Activated CD4-positive, alpha-beta T cell treated with anti-CD3 and anti-CD28 coated beads for 36 hours (primary cell): Measurements from ENCODE around the gene RTBDN. TPM values are rescaled to one million over a fixed set of nuclear protein-coding genes. Genes with fewer than 3 reads are reported as not detected.

Experiments
- ATAC-seq: fragments of 200-7000 bp; cut with Tn5 transposase; one replicate; pipeline ENCODE4 v1.10.0; 2021; ENCODE audit warnings: mild to moderate bottlenecking, moderate library complexity
- CTCF ChIA-PET: fragments of 350-600 bp; sonication (Branson Sonifier 250); formaldehyde crosslinking; loops from one replicate; lab custom pipeline; 2021; ENCODE audit warnings: antibody characterized with exemption; lab: Charles Lee
- POLR2A ChIA-PET: fragments of 350-600 bp; sonication (Branson Sonifier 250); formaldehyde crosslinking; loops from one replicate; lab custom pipeline; 2021; ENCODE audit warnings: antibody characterized with exemption, inconsistent platforms; lab: Charles Lee
- DNase-seq: peaks from one replicate; pipeline ENCODE4 v3.0.0-alpha.2; 2020
- H3K27ac Mint-ChIP-seq: one replicate; pipeline ENCODE4 v1.8.0; 2021; ENCODE audit warnings: mixed read lengths
- H3K27me3 Mint-ChIP-seq: one replicate; pipeline ENCODE4 v1.8.0; 2021; ENCODE audit warnings: mixed read lengths
- H3K36me3 Mint-ChIP-seq: one replicate; pipeline ENCODE4 v1.8.0; 2021; ENCODE audit warnings: low read depth, mixed read lengths
- H3K4me1 Mint-ChIP-seq: one replicate; pipeline ENCODE4 v1.8.0; 2021; ENCODE audit warnings: mixed read lengths
- H3K4me3 Mint-ChIP-seq: one replicate; pipeline ENCODE4 v1.8.0; 2021; ENCODE audit warnings: mild to moderate bottlenecking, moderate library complexity, mixed read lengths
- H3K9me3 Mint-ChIP-seq: one replicate; pipeline ENCODE4 v1.8.0; 2021; ENCODE audit warnings: low read depth, mixed read lengths
- intact Hi-C, 2 experiments: fragments of 100-400 bp; cut with DNase I in 1 of 2; cut with micrococcal nuclease in 1 of 2; formaldehyde crosslinking; loops; one replicate each; pipeline versions ENCODE4 v1.14.2 to v1.15.1; 2022 to 2024; cut with DNase I, micrococcal nuclease
- total RNA-seq, 2 experiments: library from RNA; stranded (reverse); gene quantifications; one replicate each; pipeline ENCODE4 v1.2.3, GENCODE V29; 2021

The RTBDN gene
- total RNA-seq, 2 experiments from 2014 or later = not detected

GRCh38 chr19:12786141-12786870 is 48.1 kb downstream of the RTBDN start:
- no peak overlapping the region for H3K4me3 Mint-ChIP-seq
- ChIA-PET POLR2A (no interaction called here), CTCF (interaction anchor here (0.6 to 3.4 kb wide), 5 partner anchors 9 to 148 kb away, joined by 3 to 39 read pairs (median 4); no protein-coding TSS in a partner anchor)
- ATAC-seq (no peak), DNase-seq (peak; percentile 37)
- H3K36me3 Mint-ChIP-seq = peaks cover 1% of the 10 kb centered on the region
- no peaks in the 10 kb centered on the region for H3K27me3 Mint-ChIP-seq
- intact Hi-C loops = loop anchor here (10.0 kb wide), 2 partner anchors 1578 to 1738 kb away; partner anchors contain the start of gene TECR (in 1 of the 2)
- H3K4me1 Mint-ChIP-seq = peaks cover 27% of the 10 kb centered on the region
- peak overlapping the region; percentile 81 for H3K27ac Mint-ChIP-seq
- no peaks in the 10 kb centered on the region for H3K9me3 Mint-ChIP-seq

GRCh38 chr19:12785431-12786031 is 48.8 kb downstream of the RTBDN start:
- POLR2A ChIA-PET = no interaction called here
- DNase-seq (peak; percentile 32), ATAC-seq (no peak)
- Mint-ChIP-seq H3K27ac (no peak overlapping the region), H3K27me3 (no peaks in the 10 kb centered on the region), H3K4me3 (no peak overlapping the region), H3K36me3 (peaks cover 1% of the 10 kb centered on the region), H3K9me3 (no peaks in the 10 kb centered on the region), H3K4me1 (peaks cover 24% of the 10 kb centered on the region)
- intact Hi-C loops = loop anchor here (10.0 kb wide), 2 partner anchors 1579 to 1739 kb away; partner anchors contain the start of gene TECR (in 1 of the 2)
- CTCF ChIA-PET = interaction anchor here (0.6 to 0.9 kb wide), 4 partner anchors 9 to 149 kb away, joined by 3 to 4 read pairs (median 4); no protein-coding TSS in a partner anchor

- no peak overlapping the region for H3K4me3 Mint-ChIP-seq
- peak; percentile 54 for DNase-seq
- H3K27me3 Mint-ChIP-seq = no peaks in the 10 kb centered on the region
- ChIA-PET CTCF (no interaction called here), POLR2A (no interaction called here)
- H3K4me1 Mint-ChIP-seq = peaks cover 26% of the 10 kb centered on the region
- no peak overlapping the region for H3K27ac Mint-ChIP-seq
- H3K36me3 Mint-ChIP-seq = no peaks in the 10 kb centered on the region
- no peaks in the 10 kb centered on the region for H3K9me3 Mint-ChIP-seq
- peak; percentile 2 for ATAC-seq
- intact Hi-C loops = loop anchor here (5.0 to 10.0 kb wide), 3 partner anchors 173 to 1740 kb away; partner anchors contain the start of genes TECR (in 1 of the 2), ZNF490 (in 1 of the 2) and ZNF791 (in 1 of the 2)
Observed at GRCh38 chr19:12784871-12785430, 49.4 kb downstream of the RTBDN start.

- peaks cover 32% of the 10 kb centered on the region for H3K4me1 Mint-ChIP-seq
- H3K27me3 Mint-ChIP-seq = no peaks in the 10 kb centered on the region
- peak; percentile 57 for DNase-seq
- intact Hi-C loops = loop anchor here (5.0 to 10.0 kb wide), 3 partner anchors 172 to 1740 kb away; partner anchors contain the start of genes TECR (in 1 of the 2), ZNF490 (in 1 of the 2) and ZNF791 (in 1 of the 2)
- H3K36me3 Mint-ChIP-seq = no peaks in the 10 kb centered on the region
- H3K27ac Mint-ChIP-seq = no peak overlapping the region
- H3K4me3 Mint-ChIP-seq = no peak overlapping the region
- no peaks in the 10 kb centered on the region for H3K9me3 Mint-ChIP-seq
- ChIA-PET CTCF (interaction anchor here (2.0 kb wide), 1 partner anchor 18 kb away, joined by 5 read pairs; no protein-coding TSS in a partner anchor), POLR2A (interaction anchor here (2.9 kb wide), 1 partner anchor 8 kb away, joined by 53 read pairs; the partner anchor contains the start of gene JUNB)
- peak; percentile 11 for ATAC-seq
Observed at GRCh38 chr19:12784394-12784870, 49.9 kb downstream of the RTBDN start.

- ChIA-PET CTCF (interaction anchor here (2.0 kb wide), 1 partner anchor 18 kb away, joined by 5 read pairs; no protein-coding TSS in a partner anchor), POLR2A (interaction anchor here (0.6 to 2.9 kb wide), 2 partner anchors 8 to 379 kb away, joined by 3 to 53 read pairs; partner anchors contain the start of gene JUNB)
- no peak overlapping the region for H3K27ac Mint-ChIP-seq
- ATAC-seq (no peak), DNase-seq (peak; percentile 57)
- H3K4me1 Mint-ChIP-seq = peaks cover 32% of the 10 kb centered on the region
- H3K4me3 Mint-ChIP-seq = peak overlapping the region; percentile 74
- H3K36me3 Mint-ChIP-seq = no peaks in the 10 kb centered on the region
- H3K27me3 Mint-ChIP-seq = no peaks in the 10 kb centered on the region
- intact Hi-C loops = loop anchor here (2.0 to 10.0 kb wide), 6 partner anchors 47 to 1741 kb away; partner anchors contain the start of genes CALR (in 1 of the 2), GET3 (in 1 of the 2), TECR (in 1 of the 2) and ZNF490 (in 1 of the 2)
- no peaks in the 10 kb centered on the region for H3K9me3 Mint-ChIP-seq
Observed at GRCh38 chr19:12783849-12784393, 50.5 kb downstream of the RTBDN start.

GRCh38 chr19:12783291-12783848 is 51.0 kb downstream of the RTBDN start:
- Mint-ChIP-seq H3K9me3 (no peaks in the 10 kb centered on the region), H3K27ac (no peak overlapping the region), H3K36me3 (no peaks in the 10 kb centered on the region), H3K4me3 (peak overlapping the region; percentile 74), H3K27me3 (no peaks in the 10 kb centered on the region), H3K4me1 (peaks cover 34% of the 10 kb centered on the region)
- ChIA-PET POLR2A (interaction anchor here (0.6 to 2.9 kb wide), 2 partner anchors 9 to 380 kb away, joined by 3 to 53 read pairs; partner anchors contain the start of gene JUNB), CTCF (interaction anchor here (0.6 to 12.0 kb wide), 3 partner anchors 12 to 26 kb away, joined by 3 to 285 read pairs (median 5); partner anchors contain the start of gene JUNB)
- ATAC-seq (peak; percentile 28), DNase-seq (peak; percentile 92)
- intact Hi-C loops = loop anchor here (2.0 to 10.0 kb wide), 6 partner anchors 47 to 1741 kb away; partner anchors contain the start of genes CALR (in 1 of the 2), GET3 (in 1 of the 2), TECR (in 1 of the 2) and ZNF490 (in 1 of the 2)

GRCh38 chr19:12782424-12783290 is 51.7 kb downstream of the RTBDN start:
- H3K27me3 Mint-ChIP-seq = no peaks in the 10 kb centered on the region
- H3K27ac Mint-ChIP-seq = peak overlapping the region; percentile 98
- no peaks in the 10 kb centered on the region for H3K36me3 Mint-ChIP-seq
- POLR2A ChIA-PET = interaction anchor here (2.9 kb wide), 1 partner anchor 10 kb away, joined by 53 read pairs; the partner anchor contains the start of gene JUNB
- peaks cover 33% of the 10 kb centered on the region for H3K4me1 Mint-ChIP-seq
- CTCF ChIA-PET = interaction anchor here (0.6 to 12.0 kb wide), 4 partner anchors 9 to 25 kb away, joined by 3 to 285 read pairs (median 4); partner anchors contain the start of gene JUNB
- ATAC-seq (peak; percentile 40), DNase-seq (peak; percentile 95)
- intact Hi-C loops = loop anchor here (1.0 to 10.0 kb wide), 8 partner anchors 8 to 1742 kb away; partner anchors contain the start of genes CALR (in 1 of the 2), GET3 (in 1 of the 2), JUNB (in 1 of the 2) and TECR (in 1 of the 2)
- H3K4me3 Mint-ChIP-seq = peak overlapping the region; percentile 74
- H3K9me3 Mint-ChIP-seq = no peaks in the 10 kb centered on the region

- ChIA-PET POLR2A (interaction anchor here (2.9 kb wide), 1 partner anchor 10 kb away, joined by 53 read pairs; the partner anchor contains the start of gene JUNB), CTCF (interaction anchor here (1.2 to 12.0 kb wide), 2 partner anchors 9 to 14 kb away, joined by 4 to 285 read pairs; partner anchors contain the start of gene JUNB)
- no peaks in the 10 kb centered on the region for H3K9me3 Mint-ChIP-seq
- H3K27ac Mint-ChIP-seq = peak overlapping the region; percentile 98
- peaks cover 37% of the 10 kb centered on the region for H3K4me1 Mint-ChIP-seq
- peak overlapping the region; percentile 74 for H3K4me3 Mint-ChIP-seq
- intact Hi-C loops = loop anchor here (1.0 to 10.0 kb wide), 8 partner anchors 8 to 1743 kb away; partner anchors contain the start of genes CALR (in 1 of the 2), GET3 (in 1 of the 2), JUNB (in 1 of the 2) and TECR (in 1 of the 2)
- no peaks in the 10 kb centered on the region for H3K36me3 Mint-ChIP-seq
- no peaks in the 10 kb centered on the region for H3K27me3 Mint-ChIP-seq
- ATAC-seq (no peak), DNase-seq (no peak)
Observed at GRCh38 chr19:12782174-12782423, 52.3 kb downstream of the RTBDN start.
